COR-L47 (cell line): ENCODE results near the gene CLTCL1.
A peak's percentile ranks its signal among the peaks of the same experiment; 100 is the strongest.
"Not testable (repeated sequence)": the region's sequence is repeated elsewhere in the genome, so short reads cannot be mapped to it uniquely, and the experiment has no call there.

Experiments
- DNase-seq: peaks from one replicate; lab custom pipeline; 2025; lab: John Stamatoyannopoulos, UW

Gene CLTCL1

DNA sequence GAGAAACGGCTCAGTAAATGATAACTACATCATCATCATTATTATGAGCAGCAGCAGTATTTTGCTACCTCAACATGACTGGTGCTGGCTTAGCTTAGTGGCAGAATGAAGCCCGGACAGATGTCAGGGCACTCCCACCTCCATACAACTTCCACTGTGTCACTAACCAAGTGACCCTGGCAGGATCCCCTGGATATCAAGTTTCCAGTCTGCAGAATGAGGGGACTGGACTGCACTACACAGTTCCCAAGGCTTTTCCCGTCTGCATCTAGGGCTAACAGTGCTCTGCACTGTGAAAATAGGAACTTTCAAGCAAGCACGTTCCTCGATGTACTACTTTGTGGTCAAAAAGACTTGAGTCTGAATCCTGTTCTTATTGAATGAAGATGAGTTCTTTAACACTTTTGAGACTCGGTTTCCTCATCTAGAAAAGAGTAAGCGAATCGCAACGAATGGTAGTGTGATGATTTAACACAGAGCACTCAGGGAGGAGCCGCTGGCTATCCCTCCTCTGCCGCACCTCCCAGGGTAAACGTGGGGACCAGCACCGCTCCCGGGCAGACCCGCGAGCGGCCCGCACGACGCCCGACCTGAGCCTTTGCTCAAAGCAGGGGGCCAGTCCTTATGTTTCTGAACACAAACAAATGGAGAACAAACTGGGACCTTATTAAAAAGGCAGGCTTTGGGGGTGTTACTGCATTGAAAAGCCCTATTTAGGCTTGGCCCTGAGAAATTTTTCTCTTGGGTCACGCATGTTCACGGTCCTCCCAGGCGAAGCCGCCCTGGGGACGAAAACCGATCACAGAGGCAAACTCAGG, 910 bp downstream of the CLTCL1 start:
- no peak for DNase-seq

DNA sequence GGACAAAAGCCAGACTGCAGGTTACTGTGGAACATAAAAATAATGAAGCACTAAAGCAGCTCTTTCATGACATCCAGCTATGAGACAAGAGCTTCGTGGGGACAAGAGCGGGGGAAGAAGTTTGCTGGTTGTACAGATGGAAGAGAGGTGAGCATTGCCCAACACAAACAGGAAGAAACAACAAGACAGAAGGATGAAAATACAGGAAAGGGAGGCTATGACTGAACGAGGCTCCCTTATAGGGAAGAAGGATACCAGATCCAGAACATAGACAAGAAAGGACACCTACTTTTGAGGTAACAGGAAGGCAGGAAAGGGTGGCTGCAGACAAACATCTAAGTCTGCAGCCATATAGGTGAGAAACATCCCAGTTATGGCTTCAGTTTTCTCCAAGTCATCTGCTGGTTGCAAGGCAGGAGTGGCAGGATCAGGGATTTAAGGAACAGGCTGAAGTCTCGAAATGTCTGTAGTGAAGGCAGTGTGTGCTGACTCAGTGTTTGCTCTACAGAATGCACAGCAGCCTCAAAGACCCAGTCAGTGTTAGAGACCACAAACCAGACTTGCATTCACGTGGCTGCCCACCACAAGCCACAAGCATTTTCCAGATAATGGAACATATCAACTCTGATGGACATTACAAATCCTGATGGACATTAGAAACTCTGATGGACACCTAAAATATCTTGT, 1.9 kb downstream of the CLTCL1 start:
- DNase-seq, result no peak

DNA sequence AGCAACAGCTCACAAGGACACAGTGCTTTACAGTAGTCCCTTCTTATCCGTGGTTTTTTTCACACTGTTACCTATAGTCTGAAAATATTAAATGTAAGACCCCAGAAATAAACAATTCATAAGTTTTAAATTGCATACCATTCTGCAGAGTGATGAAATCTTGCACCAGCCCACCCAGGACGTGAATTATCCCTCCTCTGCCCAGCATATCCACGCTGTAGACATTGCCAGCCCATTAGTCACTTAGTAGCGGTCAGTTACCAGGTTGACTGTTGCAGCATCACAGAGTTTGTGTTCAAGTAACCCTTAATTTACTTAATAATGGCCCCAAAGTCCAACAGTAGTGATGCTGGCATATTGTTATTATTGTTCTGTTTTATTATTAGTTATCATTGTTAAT, 3.6 kb downstream of the CLTCL1 start:
- no peak for DNase-seq

DNA sequence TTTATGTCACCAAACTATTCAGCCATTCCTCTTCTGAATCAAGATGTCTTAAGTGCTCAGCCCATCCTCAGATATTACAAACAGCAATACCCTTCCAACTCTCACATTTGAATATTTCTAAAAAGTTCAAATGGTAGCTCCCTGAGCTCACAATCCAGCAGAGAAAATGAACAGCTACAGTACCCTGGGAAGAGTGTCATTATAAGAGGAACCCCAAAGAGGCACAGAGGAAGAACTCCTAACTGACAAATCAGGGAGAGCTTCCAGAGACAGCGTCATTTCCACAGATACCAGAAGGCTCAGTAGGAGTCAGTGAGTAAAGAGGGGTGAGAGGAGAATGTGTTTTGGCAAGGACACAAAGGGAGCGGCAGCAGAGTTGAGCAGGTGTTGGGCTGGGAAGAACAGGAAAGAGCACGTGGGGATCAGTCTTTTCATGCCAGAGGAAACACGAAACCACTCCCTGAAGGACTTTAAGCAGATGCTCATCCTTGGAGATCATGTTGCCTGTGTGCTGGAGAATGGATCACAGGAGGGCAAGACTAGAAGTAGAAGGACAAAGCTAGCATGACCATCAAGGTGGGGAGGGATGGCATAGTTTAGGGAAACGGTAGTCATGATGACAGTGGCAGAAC, 4.3 kb downstream of the CLTCL1 start:
- peak; percentile 83 for DNase-seq

- DNase-seq, result no peak
Measured at GRCh38 chr22:19285831-19286230, 5.7 kb downstream of the CLTCL1 start.

DNA sequence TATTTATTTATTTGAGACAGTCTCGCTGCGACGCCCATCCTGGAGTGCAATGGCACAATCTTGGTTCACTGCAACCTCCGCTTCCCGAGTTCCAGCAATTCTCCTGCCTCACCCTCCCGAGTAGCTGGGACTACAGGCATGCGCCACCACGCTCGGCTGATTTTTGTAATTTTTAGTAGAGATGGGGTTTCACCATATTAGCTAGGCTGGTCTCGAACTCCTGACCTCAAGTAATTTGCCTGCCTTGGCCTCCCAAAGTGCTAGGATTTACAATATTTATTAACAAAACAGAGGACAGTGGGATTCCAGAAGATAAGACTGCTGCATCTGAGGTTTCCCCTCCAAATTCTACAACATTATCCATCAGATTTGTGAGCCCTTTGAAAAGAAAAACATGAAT, 12.4 kb downstream of the CLTCL1 start:
- not testable (repeated sequence) for DNase-seq

DNA sequence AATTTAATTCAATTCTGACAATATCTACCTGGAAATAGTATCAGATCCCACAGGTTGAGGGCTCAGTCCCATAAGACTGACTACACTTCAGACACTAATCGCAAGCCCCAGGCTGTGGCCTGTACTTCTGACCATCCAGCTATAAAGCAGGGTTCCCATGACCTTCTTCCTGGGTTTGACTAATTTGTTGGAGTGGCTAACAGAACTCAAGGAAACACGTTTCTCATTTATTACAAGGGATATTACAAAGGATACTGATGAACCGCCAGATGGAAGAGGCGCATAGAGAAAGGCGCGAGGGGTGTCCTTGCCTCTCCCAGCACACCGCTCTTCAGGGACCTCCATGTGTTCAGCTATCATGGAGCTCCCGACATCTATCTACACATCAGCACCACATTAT, 13.7 kb downstream of the CLTCL1 start:
- DNase-seq, result no peak

DNA sequence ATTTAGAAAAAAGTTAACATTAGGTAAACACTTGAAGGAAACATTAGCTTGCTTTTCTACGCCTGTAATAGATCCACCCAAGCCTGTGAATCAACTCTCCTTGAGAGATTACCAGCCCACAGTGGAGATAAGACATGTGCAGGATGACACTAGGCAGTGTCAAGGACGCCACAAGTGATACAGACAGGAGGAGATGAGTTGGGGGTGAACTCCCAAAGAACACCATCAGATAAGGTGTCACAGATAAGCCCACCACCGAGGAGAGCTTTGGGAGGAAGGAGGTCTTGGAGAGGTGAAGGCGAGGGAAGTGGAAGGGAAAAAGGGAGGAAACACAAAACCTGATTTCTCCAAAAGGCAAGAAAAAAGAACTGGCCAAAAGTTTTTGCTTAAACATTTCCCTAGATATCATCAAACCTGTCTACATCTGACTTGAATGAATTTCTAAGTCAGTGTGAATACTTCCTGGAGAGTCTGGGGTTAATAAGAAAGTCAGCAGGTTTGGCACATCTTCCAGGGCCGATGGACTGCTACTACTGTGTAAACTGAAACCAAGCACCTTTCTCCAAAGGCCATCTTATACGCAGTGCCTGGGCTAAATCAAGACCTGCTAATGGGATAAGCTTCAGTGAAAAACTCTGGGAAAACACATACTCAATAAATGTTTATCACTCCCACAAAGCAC, 15.5 kb downstream of the CLTCL1 start:
- DNase-seq, result no peak

- DNase-seq, result no peak
Measured at GRCh38 chr22:19275513-19275912, 16.0 kb downstream of the CLTCL1 start.

GRCh38 chr22:19275104-19275503, 16.4 kb downstream of the CLTCL1 start:
- no peak for DNase-seq

DNA sequence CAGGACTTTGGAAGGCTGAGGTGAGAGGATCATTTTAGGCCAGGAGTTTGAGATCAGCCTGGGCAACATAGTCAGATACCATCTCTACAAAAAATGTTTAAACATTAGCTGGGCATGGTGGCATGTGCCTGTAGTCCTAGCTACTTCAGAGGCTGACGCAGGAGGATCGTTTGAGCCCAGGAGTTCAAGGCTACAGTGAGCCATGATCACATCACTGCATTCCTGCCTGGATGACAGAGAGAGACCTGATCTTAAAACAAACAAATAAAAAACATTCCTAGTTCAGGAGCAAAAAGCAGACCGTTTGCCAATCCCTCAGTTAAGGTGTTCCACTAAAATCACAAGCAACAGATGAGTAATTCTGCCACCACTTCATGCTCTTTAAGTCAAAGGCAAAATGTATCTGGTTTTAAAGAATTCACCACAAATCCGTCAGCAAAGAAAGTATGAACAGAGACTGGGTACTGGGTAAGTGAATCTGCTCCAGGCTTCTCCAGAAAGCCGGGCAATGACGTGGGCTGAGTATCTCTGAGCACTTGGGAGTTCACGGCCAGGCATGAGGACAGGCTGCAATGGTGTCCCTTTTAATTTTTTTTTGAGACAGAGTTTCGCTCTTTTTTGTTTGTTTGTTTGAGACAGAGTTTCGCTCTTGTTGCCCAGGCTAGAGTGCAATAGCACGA, 19.5 kb downstream of the CLTCL1 start:
- no peak for DNase-seq

GRCh38 chr22:19271273-19271855, 20.2 kb downstream of the CLTCL1 start:
- DNase-seq, result no peak

GRCh38 chr22:19270873-19271272, 20.6 kb downstream of the CLTCL1 start:
- no peak for DNase-seq

- DNase-seq, result no peak
Measured at GRCh38 chr22:19266547-19267086, 24.9 kb downstream of the CLTCL1 start.

GRCh38 chr22:19265779-19266178, 25.7 kb downstream of the CLTCL1 start:
- DNase-seq, result no peak

- DNase-seq, result no peak
Measured at GRCh38 chr22:19260804-19261203, 30.7 kb downstream of the CLTCL1 start.

- no peak for DNase-seq
Measured at GRCh38 chr22:19260194-19260593, 31.3 kb downstream of the CLTCL1 start.

- DNase-seq, result not testable (repeated sequence)
Measured at GRCh38 chr22:19258968-19259288, 32.6 kb downstream of the CLTCL1 start.

DNA sequence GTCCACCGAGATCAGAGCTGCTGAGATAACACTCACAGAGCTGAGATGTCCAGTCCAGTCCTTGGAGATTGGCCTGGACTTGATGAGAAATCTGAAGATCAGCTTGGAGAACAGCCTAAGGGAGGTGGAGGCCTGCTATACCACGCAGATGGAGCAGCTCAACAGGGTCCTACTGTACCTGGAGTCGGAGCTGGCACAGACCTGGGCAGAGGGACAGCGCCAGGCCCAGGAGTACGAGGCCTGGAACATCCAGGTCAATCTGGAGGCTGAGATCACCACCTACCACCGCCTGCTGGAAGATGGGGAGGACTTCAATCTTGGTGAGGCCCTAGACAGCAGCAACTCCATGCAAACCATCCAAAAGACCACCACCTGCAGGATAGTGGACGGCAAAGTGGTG, 33.1 kb downstream of the CLTCL1 start:
- DNase-seq, result no peak

- DNase-seq, result not testable (repeated sequence)
Measured at GRCh38 chr22:19256362-19256761, 35.2 kb downstream of the CLTCL1 start.

DNA sequence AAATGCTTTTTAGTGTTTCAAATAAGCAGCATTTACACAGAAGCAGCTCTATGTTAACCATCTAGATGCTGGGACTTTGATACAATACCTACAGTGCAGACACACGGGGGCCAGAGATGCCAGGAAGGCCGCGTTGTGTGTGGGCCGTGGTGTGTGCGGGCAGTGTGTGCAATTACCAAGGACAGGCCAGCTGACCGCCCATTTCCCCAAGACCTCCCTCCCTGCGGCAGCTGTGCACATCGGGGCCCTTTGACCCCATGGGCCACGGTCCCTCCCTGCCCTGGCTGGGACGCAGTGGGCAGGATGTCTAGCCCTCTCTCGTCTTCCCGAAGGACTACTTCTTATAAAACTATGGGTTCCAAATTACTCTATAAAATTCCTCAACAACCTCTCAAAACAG, 38.4 kb downstream of the CLTCL1 start:
- DNase-seq, result no peak
